Body of pancreas (tissue), 4 donors: ENCODE measurements around the gene FAF2. TPM values are rescaled to one million over a fixed set of nuclear protein-coding genes. Genes with fewer than 3 reads are reported as not detected.

ENCODE experiments used
- ATAC-seq: fragments of 150-250 bp; one replicate; pipeline ENCODE4 v1.9.1; 2016
- DNase-seq, 4 donors: peaks; one replicate each; pipeline ENCODE4 v3.0.0-alpha.2; 2019
- H3K27ac ChIP-seq, 4 donors: fragments of 200-600 bp; sonication (generic); 1 replicate in 3 of 4; 2 replicates in 1 of 4; pipeline versions ENCODE4 v1.5.1 to v1.6.1; 2016 to 2019; ENCODE audit warnings: mild to moderate bottlenecking in 1 of 4, mixed read lengths in 1 of 4, moderate library complexity in 1 of 4
- H3K27me3 ChIP-seq, 2 donors: fragments of 200-600 bp; sonication (generic); one replicate each; pipeline ENCODE4 v1.6.0; 2016; ENCODE audit warnings: mild to moderate bottlenecking in 1 of 2
- H3K36me3 ChIP-seq, 2 donors: fragments of 200-600 bp; sonication (generic); replicated peaks in 1 of 2; 2 replicates each; pipeline ENCODE4 v1.5.1; 2016; ENCODE audit warnings: low read depth in 2 of 2; ENCODE audit not compliant: insufficient read depth in 1 of 2
- H3K4me1 ChIP-seq: fragments of 200-600 bp; sonication (generic); one replicate; pipeline ENCODE4 v1.6.0; 2016
- H3K4me3 ChIP-seq, 2 donors: fragments of 200-600 bp; sonication (generic); 1 replicate in 1 of 2; 2 replicates in 1 of 2; pipeline ENCODE4 v1.5.1; 2016 to 2019
- H3K9me3 ChIP-seq, 3 donors: fragments of 200-600 bp; sonication (generic); 1 replicate in 2 of 3; 2 replicates in 1 of 3; pipeline ENCODE4 v1.5.1; 2016
- POLR2A ChIP-seq, 3 donors: fragments of 450-650 bp; IDR thresholded peaks; one replicate each; pipeline ENCODE4 v1.6.1; 2016; ENCODE audit warnings: antibody characterized with exemption in 3 of 3, mild to moderate bottlenecking in 2 of 3
- WGBS, 2 donors: methylation state at CpG; one replicate each; pipeline ENCODE4 v1.1.5; 2017; 5-methylcytosine and 5-hydroxymethylcytosine counted together
- intact Hi-C: fragments of 100-400 bp; cut with DNase I; formaldehyde crosslinking; loops from one replicate; pipeline ENCODE4 v1.15.1; 2023
- total RNA-seq, 2 donors: library from RNA; depleted of rRNA; stranded (reverse); fragments of >200 nt; gene quantifications; one replicate each; pipeline ENCODE4 v1.1.0, GENCODE V29; 2016
- TF ChIP-seq, protein P1 (sequence below), 7 experiments: fragments of 450-650 bp in 4 of 7; fragments of 200-600 bp in 3 of 7; sonication (generic) in 3 of 7; IDR thresholded peaks; one replicate each; pipeline ENCODE4 v1.5.1; 2016 to 2019; ENCODE audit warnings: antibody characterized with exemption in 7 of 7

Gene FAF2
- total RNA-seq, 2 donors from 2014 or later = 15.8 to 44.2 TPM

DNA sequence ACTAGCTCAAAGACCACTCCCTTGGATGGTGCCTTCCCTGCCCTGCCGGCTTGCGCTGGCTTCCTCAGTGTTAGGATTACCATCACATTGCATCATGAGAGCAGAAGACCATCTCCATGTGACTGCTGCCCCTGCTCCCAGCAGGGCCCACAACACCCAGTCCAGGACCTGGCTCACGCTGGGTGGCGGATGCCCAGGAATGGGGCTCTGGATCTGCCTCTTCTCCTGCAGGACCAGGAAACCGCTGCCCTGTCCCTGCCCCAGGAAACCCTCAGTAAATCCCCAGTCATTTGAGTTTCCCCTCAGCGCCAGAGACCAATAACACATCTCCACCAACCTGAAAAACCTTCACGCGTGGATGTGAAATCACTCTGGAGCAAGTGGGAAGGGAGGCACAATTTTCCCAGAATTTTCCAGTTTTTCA lies 92.3 kb downstream of the FAF2 start:
- Histone ChIP-seq H3K27me3 (no peaks in the 10 kb centered on the region), H3K36me3 (no peaks in the 10 kb centered on the region), H3K4me3 (no peak overlapping the region), H3K4me1 (peaks cover 40% of the 10 kb centered on the region), H3K27ac (no peak overlapping the region), H3K9me3 (no peaks in the 10 kb centered on the region)
- 77 to 80% methylated on average over 2 to 8 of the region's 8 CpGs for WGBS, 2 donors
- DNase-seq (no peak), ATAC-seq (no peak)
- no peak for TF ChIP-seq POLR2A (IDR thresholded peaks at IDR 0.05)
- TF ChIP-seq, protein P1, sequence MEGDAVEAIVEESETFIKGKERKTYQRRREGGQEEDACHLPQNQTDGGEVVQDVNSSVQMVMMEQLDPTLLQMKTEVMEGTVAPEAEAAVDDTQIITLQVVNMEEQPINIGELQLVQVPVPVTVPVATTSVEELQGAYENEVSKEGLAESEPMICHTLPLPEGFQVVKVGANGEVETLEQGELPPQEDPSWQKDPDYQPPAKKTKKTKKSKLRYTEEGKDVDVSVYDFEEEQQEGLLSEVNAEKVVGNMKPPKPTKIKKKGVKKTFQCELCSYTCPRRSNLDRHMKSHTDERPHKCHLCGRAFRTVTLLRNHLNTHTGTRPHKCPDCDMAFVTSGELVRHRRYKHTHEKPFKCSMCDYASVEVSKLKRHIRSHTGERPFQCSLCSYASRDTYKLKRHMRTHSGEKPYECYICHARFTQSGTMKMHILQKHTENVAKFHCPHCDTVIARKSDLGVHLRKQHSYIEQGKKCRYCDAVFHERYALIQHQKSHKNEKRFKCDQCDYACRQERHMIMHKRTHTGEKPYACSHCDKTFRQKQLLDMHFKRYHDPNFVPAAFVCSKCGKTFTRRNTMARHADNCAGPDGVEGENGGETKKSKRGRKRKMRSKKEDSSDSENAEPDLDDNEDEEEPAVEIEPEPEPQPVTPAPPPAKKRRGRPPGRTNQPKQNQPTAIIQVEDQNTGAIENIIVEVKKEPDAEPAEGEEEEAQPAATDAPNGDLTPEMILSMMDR (IDR thresholded peaks at IDR 0.05) = no peak
- intact Hi-C loops = no loop called here

DNA sequence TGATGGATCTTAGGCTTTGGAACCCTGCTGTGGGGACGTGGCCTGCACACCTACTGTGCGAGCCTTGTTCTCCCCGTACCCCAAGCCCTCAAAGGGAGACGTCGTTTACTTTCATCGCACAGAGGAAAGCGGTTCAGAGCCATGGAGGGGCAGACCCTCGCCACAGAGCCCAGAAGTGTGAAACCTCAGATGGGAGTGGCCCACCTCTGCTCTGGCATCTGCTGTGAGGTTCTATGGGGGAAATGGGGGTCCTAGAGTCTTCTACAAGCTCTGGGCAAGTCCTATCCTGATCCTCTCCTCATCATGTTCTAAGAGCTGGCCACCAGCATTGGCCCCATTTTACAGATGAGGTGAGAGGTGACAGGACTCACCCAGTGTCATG lies 92.8 kb downstream of the FAF2 start:
- no peaks in the 10 kb centered on the region for H3K36me3 ChIP-seq
- H3K27me3 ChIP-seq = no peaks in the 10 kb centered on the region
- 70 to 95% methylated on average over 8 of the region's 8 CpGs for WGBS, 2 donors
- no peak for ATAC-seq
- TF ChIP-seq POLR2A (IDR thresholded peaks at IDR 0.05) = no peak
- TF ChIP-seq, protein P1 (IDR thresholded peaks at IDR 0.05) = no peak
- H3K27ac ChIP-seq = no peak overlapping the region
- intact Hi-C loops = no loop called here
- H3K9me3 ChIP-seq = no peaks in the 10 kb centered on the region
- no peak for DNase-seq
- peaks cover 35% of the 10 kb centered on the region for H3K4me1 ChIP-seq
- no peak overlapping the region for H3K4me3 ChIP-seq

DNA sequence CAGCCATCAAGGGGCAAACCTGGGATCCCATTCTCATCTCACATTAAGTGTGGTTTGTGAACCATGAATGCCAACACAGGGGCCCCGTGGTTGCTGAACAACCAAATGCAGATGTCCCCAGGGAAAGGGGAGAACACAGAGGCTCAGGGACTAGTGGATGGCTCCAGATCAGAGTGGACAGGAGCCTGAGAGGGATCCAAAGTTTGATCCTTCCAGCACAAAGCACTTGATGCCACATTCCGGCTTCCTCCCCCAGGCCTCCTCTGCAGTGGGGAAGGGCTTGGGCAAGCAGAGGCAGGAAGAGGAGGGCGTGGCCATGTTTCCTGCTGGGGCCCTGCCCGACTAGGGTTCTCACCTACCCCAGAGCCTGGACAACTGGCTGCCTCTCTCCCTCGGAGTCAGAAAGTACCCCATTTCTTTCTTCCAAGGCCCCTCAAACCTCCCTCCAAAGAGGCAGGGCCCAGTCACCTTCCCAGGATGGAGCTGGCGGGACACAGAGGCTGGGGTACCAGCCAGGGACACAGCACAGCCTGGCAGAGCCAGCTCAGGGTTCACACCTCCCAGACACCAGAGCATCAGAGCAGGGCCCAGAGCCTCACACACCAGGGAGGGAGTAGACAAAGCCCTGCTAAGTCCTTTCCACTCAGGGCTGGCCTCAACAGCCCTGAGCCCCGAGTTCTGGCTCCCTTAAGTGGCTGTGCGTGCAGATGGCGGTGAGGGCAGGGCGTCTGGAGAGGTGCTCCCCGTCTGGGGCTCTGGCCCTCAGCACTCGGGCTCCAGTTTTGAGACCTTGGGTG lies 93.4 kb downstream of the FAF2 start:
- DNase-seq = peak in 3 of 4 donors; percentile 21 to 49 (median 34)
- TF ChIP-seq, protein P1 (IDR thresholded peaks at IDR 0.05) = no peak
- no peak for TF ChIP-seq POLR2A (IDR thresholded peaks at IDR 0.05)
- no peak for ATAC-seq
- H3K9me3 ChIP-seq = no peaks in the 10 kb centered on the region
- peak overlapping the region in 2 of 4 donors; percentile 18 to 73 for H3K27ac ChIP-seq
- H3K36me3 ChIP-seq = no peaks in the 10 kb centered on the region
- H3K4me3 ChIP-seq = no peak overlapping the region
- intact Hi-C loops = no loop called here
- H3K4me1 ChIP-seq = peaks cover 31% of the 10 kb centered on the region
- no peaks in the 10 kb centered on the region for H3K27me3 ChIP-seq
- 45 to 55% methylated on average over 8 to 12 of the region's 12 CpGs for WGBS, 2 donors

DNA sequence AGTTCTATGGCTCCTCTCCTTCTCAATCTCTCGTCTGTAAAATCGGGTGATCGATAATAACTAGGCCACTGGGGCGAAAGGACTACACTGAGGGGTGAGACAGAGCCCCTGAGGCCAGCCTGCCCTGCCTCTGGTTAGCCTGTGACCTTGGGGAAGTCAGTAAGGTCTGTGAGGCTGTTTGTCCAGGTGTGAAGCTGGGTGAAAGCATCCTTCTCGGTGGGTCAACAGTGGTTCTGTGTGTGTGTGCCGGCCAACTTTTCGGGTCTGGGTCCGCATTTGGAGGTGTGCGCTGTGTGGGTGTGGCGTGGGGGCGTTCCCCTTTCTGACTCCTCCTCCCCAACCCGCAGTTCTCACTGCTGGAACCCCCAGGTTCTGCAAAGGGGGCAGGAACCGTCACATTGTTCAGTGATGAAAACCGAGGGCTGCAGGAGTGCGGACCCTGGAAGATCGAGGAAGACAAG lies 94.0 kb downstream of the FAF2 start:
- ATAC-seq (no peak), DNase-seq (peak in 2 of 4 donors; percentile 23 to 30)
- Histone ChIP-seq H3K4me1 (peaks cover 31% of the 10 kb centered on the region), H3K27ac (peak overlapping the region in 3 of 4 donors; percentile 52 to 73 (median 69)), H3K27me3 (no peaks in the 10 kb centered on the region), H3K4me3 (no peak overlapping the region), H3K9me3 (no peaks in the 10 kb centered on the region), H3K36me3 (no peaks in the 10 kb centered on the region)
- TF ChIP-seq POLR2A (IDR thresholded peaks at IDR 0.05) = no peak
- 33 to 54% methylated on average over 11 to 16 of the region's 16 CpGs for WGBS, 2 donors
- intact Hi-C loops = no loop called here

DNA sequence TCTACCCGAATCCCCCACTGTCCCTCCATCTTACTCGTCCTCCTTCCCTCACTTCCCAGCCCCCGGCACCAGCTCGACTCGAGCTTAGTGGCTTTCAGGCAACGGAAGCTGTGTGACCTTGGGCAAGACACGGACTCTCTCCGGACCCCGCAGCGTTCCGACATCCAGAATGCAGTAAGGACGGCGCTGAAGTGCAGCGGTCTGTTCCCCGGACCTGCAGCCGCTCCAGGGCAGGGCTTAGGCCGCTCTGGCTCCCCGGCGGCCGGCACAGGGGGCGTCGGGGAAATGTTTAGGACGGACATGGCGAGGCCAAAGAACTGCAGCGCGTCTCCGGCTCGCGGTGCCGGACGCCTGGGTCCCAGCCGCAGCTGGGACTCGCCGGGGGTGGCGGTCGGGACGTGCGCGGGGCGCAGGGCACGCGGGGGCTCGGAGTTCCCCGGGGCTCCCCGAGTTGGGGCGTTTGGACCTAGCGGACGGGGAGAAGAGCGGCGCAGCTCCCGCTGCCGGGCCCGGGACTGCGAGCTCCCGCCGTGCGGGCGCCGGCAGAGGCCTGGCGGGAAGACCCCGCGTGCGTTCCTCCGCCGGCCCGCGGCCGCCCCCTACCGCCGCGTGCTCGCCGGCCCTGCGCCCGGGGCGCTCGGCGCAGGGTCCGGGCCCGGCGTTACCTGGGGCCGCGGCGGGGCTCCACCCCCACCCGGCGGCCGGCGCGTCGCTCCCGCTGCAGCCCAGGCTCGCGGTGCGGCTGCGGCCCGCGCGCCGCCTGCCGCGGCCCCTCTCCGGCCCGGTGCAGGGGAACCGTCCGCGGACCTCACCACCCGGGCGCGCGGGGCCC lies 94.6 kb downstream of the FAF2 start:
- ATAC-seq (peak; percentile 56), DNase-seq (peak in 2 of 4 donors; percentile 23 to 30)
- H3K9me3 ChIP-seq = no peaks in the 10 kb centered on the region
- intact Hi-C loops = no loop called here
- no peaks in the 10 kb centered on the region for H3K36me3 ChIP-seq
- 1 to 3% methylated on average over 9 to 49 of the region's 110 CpGs for WGBS, 2 donors
- H3K27ac ChIP-seq = peak overlapping the region; percentile 28 to 82 (median 70)
- H3K27me3 ChIP-seq = no peaks in the 10 kb centered on the region
- TF ChIP-seq, protein P1 (IDR thresholded peaks at IDR 0.05) = peak in 3 of 7 experiments; percentile 6 to 54 (median 43)
- no peak for TF ChIP-seq POLR2A (IDR thresholded peaks at IDR 0.05)
- peaks cover 31% of the 10 kb centered on the region for H3K4me1 ChIP-seq
- peak overlapping the region; percentile 53 to 70 for H3K4me3 ChIP-seq
